NCI-H128 (cell line): ENCODE data around the gene OCIAD1.
"Not testable (repeated sequence)": the region's sequence is repeated elsewhere in the genome, so short reads cannot be mapped to it uniquely, and the experiment has no call there.

Source experiments
- DNase-seq: peaks from one replicate; lab custom pipeline; 2025; ENCODE audit not compliant: unreplicated experiment; lab: John Stamatoyannopoulos, UW

Gene OCIAD1

GRCh38 chr4:48816971-48817370 is 13.9 kb upstream of the OCIAD1 start:
- no peak for DNase-seq

- not testable (repeated sequence) for DNase-seq
Observed at GRCh38 chr4:48821431-48821830, 9.5 kb upstream of the OCIAD1 start.

GRCh38 chr4:48827622-48828021 is 3.3 kb upstream of the OCIAD1 start:
- DNase-seq = no peak

DNA sequence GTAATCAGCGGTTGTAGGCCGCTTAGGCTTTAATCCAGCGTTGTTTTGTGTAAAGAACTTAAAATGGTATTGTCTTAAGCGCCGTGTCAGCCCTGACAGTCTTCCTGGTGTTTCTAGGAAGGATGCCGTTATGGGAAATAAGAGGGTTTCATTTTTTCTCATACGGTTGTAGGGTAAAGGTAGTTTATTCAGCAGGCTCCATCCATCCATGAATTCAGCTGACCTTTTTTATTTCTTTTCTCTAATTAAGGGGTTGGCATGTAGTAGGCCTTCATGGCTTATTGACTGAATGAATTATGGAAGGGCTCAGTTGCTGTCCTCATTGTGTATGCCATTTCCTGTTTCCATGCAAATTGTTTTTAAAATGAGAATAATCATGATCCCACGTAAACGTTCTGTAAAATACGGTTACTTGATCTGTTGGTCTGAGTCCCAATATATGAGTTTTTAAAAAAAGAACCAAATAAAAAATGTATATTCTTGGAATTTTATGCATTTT is 693 bp downstream of the OCIAD1 start:
- no peak for DNase-seq

DNA sequence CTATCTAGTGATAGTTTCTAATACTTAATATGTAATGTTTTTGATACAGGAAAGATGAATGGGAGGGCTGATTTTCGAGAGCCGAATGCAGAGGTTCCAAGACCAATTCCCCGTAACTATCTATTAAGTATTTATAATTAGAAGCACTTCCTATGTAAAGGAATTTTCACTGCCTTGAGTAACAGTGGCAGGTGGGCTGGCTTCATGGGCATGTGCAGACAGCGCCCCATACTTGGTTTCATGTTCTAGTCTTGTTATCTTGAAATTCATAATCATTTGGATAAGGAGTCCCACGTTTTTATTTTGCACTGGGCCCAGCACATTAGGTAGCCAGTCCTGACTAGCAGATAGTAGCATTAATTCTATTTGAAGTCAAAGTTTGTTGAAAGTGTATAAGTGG is 1.7 kb downstream of the OCIAD1 start:
- no peak for DNase-seq

GRCh38 chr4:48836658-48837057 is 5.8 kb downstream of the OCIAD1 start:
- DNase-seq = no peak

DNA sequence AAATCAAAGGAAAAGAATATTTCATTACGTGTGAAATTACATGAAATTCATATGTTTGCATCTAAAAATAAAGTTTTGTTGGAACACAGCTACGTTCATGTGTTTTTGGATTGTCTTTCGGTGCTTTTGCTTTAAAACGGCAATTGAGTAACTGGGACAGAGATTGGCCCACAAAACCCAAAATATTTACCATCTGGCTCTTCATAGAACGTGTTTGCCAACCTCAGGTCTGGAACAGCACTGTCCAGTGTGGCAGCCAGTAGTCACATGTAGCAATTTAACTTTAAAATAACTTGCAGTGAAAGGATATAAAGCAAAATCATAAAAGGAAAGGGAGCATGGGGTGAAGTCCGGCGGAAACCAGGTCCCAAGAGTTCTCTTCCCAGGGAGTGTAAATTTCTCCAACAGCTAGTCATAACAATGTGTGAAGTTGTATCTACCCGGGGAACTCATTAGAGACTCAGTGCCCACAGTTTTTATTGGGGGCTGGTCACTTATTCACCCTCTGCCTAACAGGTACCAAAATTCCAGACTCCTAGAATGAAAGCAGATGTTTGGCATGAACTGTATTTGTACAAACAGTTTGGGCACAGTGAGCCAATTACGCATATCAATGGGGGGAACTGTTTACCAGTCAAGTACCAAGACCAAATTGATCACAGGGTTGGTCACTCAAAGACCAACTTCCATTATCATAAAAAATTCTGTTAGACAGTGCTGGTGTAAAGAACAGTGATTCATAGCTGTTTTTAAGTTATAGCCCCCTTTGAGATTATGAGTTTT is 10.3 kb downstream of the OCIAD1 start:
- DNase-seq = no peak

GRCh38 chr4:48844843-48845242 is 14.0 kb downstream of the OCIAD1 start:
- DNase-seq = no peak

GRCh38 chr4:48848799-48849198 is 17.9 kb downstream of the OCIAD1 start:
- DNase-seq = not testable (repeated sequence)

DNA sequence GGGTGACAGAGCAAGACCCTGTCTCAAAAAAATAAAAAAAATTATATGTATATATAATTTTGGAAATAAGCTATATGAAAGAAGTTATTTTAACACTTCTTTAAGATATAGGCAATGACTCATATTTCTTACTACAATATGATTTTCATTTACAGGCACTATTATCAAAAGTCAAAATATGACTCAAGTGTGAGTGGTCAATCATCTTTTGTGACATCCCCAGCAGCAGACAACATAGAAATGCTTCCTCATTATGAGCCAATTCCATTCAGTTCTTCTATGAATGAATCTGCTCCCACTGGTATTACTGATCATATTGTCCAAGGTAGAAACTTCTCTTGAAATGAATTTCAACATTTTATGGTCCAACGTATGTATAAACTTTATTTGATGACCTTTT is 20.8 kb downstream of the OCIAD1 start:
- DNase-seq = no peak

GRCh38 chr4:48853604-48854394 is 22.9 kb downstream of the OCIAD1 start:
- DNase-seq = no peak

DNA sequence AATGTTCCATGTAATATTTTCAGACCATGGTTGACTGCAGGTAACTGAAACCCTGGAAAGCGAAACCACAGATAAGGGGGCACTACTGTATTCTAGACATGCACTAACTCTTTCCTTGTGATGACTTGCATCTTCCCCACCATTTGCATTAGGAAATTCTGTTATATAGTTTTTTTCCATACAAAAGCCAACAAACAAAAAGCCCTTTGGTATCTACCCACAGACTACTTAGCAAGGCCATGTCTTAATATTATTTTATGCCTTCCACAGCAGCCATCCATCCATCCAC is 23.5 kb downstream of the OCIAD1 start:
- no peak for DNase-seq

- no peak for DNase-seq
Observed at GRCh38 chr4:48854982-48855381, 24.1 kb downstream of the OCIAD1 start.

GRCh38 chr4:48858130-48858529 is 27.2 kb downstream of the OCIAD1 start:
- DNase-seq = no peak

DNA sequence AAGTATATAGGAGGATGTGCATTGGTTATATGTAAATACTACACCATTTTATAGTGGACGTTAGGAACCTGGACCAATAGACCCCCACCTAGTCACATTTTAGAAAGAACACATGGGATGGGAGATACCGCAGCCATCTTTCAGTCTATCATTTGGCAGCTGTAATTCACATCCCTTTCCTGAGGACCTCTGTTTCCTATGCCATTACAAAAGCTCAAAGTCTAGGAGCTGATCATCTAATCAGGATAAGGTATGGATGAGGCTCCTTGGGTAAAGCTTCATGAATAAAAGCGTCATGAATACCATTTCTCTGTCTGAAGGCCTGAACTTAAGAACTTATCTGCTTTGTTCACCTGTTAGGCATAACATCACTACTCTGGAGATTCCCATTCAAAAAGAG is 31.1 kb downstream of the OCIAD1 start:
- DNase-seq = no peak

GRCh38 chr4:48862661-48863060 is 31.8 kb downstream of the OCIAD1 start:
- no peak for DNase-seq

DNA sequence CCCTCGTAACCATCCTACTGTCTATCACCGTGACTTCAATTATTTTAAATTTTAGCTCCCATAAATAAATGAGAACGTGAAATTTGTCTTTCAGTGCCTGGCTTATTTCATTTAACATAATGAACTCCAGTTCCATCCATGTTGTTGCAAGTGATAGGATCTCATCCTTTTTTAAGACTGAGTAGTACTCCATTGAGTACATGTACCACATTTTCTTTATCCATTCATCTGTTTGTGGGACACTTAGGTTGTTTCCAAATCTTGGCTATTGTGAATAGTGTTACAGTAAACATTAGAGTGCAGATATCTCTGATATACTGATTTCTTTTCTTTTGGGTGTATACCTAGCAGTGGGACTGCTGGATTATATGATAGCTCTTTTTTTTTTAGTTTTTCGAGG is 32.8 kb downstream of the OCIAD1 start:
- DNase-seq = no peak

- not testable (repeated sequence) for DNase-seq
Observed at GRCh38 chr4:48864696-48865095, 33.8 kb downstream of the OCIAD1 start.

DNA sequence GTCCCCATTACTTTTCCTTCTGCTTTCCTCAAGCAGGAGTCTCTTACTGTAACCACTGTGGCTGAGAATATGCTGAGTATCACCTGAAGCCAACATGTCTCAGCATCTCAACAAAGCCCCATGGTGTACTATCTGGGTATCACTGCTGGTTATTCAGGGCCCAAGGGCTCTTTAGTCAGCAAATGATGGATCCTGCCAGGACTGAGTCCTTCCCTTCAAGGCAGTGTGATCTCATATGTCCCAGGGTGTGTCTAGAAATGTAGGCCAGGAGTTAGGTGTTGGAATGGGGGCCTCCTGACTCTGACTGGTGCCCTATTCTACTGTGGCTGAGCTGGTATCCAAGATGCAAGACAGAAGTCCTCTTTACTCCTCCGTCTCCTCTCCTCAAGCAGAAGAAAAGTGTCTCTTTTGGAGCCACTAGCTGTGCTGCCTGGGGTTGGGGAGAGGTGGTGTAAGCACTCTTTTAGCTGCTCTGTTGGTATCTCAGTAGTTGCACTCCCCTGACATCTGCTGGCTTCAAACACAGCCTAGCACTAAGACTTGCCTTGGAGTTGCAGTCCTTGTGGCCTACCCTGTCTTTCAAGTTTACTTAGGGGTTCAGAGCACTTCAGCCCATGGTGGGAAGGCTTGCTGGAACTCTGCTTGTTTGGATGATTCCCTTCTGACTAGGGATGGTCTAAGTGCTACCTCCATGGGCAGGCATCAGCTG is 47.1 kb downstream of the OCIAD1 start:
- no peak for DNase-seq

DNA sequence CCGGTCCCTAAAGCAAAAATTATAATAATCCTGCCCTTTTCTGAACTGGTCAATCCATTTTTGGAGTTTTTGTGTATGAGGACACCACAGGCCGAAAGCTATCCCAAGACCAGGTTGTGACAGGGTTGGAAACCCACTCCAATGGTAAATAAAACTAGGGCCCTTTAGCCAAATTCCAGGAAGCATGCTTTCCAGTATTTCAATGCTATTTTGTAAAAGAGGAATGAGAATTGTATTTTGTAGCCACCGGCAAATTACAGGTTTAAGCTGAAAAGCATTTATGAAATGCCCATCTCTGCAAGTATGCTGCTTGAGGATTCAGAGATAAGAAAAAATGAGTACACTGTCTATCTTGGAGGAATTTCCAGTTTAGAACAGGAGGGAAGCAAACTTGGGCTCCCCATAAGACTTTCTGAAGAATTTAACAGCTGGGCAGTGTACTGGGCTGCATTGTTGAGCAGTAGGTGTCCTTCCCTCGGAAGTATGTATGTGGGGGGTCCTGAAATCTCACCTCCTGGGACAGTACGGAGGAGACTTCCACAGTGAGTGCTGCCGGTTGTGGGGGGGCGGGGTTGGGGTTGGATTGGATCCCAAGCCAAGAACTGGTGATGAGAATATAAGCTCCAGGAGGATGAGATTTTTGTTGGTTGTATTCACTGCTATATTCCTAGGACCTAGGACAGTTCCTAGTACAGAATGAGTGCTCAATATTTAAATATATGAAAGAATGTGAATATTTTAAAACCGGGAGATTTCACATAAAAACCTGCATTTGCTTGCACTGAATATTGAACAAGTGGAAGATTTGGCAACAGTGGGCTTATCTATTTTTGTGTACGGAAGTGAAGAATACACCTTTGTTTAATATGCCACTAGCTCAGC is 48.9 kb downstream of the OCIAD1 start:
- no peak for DNase-seq

GRCh38 chr4:48881646-48882045 is 50.8 kb downstream of the OCIAD1 start:
- DNase-seq = not testable (repeated sequence)
